Mucosa of gallbladder (tissue), 1 donor: Measurements from ENCODE around the gene C15orf61. TPM values are rescaled to one million over a fixed set of nuclear protein-coding genes. Genes with fewer than 3 reads are reported as not detected.

Experiments used
- DNase-seq: peaks from one replicate; pipeline ENCODE4 v3.0.0-alpha.2; 2020; ENCODE audit warnings: low spot score
- total RNA-seq: library from RNA; stranded (reverse); gene quantifications from one replicate; pipeline ENCODE4 v1.2.1, GENCODE V29; 2021
- donor health status: DM: no; HTN: no; CAD: no.

C15orf61 gene
- 4.1 TPM for total RNA-seq

DNA sequence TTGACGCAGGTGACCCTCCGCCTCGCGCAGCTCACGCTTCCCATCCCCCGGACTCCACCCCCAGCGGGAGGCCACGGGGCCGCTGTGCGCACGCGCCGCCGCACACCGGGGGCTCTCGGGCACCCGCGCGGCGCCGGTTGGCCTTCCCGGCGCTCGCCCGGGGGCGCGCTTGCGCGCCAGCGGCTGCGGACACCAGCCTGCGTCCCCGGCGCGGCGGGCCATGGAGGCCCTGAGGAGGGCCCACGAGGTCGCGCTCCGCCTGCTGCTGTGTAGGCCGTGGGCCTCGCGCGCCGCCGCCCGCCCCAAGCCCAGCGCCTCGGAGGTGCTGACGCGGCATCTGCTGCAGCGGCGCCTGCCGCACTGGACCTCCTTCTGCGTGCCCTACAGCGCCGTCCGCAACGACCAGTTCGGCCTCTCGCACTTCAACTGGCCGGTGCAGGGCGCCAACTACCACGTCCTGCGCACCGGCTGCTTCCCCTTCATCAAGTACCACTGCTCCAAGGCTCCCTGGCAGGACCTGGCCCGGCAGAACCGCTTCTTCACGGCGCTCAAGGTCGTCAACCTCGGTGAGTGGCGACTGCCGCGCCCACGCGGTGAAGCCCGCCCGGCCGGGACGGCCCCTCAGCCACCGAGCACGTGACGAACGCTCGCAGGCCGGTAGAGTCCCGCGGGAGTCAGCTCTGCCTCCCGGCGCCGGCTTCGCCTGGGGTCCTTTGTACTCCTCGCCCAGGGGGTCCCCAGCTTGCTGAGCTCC is at the start of gene C15orf61:
Gene C15orf61, plus strand, starts transcription at position 103 of the 754 bp plus-strand sequence. Its CDS starts 118 bp downstream, at position 221.
- peak; percentile 87 for DNase-seq

DNA sequence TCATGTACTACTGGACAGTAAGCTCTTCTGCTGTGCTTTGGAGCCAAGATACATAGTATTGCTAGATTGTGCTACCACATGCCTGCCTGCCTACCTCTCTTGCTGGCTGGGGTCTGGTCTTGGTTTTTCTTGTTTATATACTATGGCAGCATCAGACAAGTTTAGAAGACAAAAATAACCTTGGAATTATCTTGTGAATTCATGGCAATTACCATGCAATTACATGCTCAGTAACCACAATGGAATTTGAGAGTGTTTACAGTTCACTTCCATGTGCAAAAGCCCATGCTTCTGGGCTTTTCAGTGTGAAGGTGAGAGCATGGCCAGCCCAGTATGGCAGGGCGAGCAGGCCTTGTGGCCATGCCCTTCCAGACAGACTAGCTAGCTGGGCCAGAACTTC is 48.0 kb upstream of the C15orf61 start:
- no peak for DNase-seq

DNA sequence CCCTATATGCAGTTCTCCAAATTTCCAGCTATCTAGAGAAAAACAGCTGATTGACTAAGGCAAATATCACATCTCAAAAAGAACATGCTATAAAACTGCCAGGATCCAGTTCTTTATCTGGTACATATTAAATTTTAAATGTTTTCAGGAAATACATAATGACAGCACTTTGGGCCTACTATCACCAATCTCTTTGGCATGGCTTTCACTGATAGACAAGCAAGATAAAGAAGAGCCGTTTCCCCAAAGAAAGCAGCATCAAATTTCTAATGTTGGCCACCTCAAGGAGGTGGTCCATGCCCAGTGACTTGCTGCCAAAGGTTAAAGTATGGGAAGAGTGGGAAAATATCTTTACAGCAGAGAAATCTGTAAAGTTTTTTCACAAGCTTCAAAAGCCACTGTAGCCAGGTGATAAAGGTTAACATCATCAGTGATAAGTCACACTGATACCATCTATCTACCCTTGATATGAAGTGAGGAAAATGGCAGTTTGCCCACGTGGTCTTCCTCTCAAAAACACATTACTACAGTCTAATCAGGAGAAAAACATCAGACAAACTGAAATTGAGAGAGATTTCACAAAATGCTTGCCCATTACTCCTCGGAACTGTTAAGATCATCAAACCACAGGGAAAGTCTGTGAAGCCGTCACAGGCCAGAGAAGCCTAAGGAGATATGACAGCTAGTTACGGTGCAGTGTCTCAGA is 46.4 kb upstream of the C15orf61 start:
- no peak for DNase-seq

DNA sequence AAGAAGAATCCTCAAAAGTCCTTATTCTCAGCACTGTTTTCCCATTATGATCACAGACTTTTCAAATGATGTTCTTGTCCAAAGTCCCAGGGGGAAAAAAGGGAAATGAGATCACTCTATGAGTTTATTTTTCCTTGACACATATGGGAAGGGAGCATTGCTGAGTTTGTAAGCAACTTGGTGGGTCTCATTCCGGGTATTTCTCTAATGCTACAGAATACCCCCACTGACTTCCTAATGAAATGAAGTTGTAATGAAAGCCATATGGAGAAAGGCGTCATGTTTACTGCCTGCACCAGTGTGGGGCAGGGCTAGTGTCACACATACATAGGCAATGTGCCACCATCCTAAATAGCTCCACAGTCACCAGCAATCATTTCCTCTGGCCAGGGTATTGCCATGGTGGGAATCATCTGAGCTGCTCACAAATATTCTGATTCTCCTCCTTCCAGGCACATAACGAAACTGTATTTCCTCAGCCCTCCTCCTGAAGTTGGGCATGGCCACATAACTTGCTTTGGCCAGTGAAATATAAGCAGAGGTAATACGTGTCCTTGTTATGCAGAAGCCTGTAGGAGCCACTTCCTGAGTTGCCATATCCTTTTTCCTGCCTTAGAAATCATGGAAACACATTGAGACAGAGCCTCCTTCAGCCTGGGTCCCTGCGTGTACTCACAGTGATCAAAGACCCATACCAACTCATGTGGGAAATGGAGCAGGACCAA is 41.0 kb upstream of the C15orf61 start:
- no peak for DNase-seq

DNA sequence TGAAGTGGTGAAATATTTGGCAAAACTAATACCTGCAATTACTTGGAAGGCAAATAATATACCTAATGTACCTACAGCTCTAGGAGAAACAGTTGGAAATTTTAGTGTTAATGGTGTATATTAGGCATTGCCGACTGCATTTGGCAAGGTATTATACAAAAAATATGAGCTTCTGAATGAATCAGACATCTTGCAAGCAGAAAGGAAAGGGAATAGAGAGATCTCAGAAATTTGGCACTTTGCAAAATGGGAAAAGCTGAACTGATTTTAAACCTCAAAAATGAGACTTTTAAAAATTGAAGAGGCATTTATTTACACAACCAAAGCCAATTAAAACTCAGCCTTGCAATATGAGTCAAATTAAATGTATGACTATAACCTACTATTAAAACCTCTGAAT is 40.2 kb upstream of the C15orf61 start:
- no peak for DNase-seq

DNA sequence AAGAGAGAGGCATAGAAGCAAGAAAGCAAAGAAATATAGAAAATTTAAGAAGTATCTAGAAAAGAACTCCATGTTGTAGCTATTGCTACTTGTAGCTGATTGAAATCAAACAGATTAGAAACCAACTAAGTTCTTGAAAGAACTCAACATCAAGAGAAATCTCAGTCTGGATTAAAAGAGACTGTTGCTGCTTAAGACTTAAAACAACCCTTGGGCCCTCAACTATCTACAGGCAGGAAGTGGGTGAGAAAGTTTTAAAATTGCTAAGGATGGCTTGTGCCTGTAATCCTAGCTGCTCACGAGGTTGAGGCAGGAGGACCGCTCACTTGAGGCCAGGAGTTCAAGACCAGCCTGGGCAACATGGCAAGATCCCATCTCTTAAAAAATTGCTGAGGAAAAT is 39.3 kb upstream of the C15orf61 start:
- no peak for DNase-seq

DNA sequence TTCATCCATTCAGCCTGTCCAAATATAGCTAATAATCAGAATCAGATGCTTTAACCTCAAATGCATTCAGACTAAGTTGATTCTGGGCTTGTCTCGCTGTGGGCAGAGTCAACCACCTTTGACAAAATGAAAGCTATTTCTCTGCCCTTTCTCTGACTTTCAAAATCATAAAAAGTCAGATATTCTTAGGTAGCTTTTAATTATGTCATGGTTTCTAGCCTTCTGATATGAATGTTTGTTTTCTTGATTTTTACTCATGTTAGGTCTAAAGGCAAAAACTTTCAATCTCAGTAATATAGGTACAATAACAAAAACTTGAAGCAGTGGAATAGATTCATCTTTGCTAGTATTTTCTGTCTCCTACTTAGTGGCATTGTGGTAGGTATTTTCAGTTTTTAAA is 25.3 kb upstream of the C15orf61 start:
- no peak for DNase-seq

DNA sequence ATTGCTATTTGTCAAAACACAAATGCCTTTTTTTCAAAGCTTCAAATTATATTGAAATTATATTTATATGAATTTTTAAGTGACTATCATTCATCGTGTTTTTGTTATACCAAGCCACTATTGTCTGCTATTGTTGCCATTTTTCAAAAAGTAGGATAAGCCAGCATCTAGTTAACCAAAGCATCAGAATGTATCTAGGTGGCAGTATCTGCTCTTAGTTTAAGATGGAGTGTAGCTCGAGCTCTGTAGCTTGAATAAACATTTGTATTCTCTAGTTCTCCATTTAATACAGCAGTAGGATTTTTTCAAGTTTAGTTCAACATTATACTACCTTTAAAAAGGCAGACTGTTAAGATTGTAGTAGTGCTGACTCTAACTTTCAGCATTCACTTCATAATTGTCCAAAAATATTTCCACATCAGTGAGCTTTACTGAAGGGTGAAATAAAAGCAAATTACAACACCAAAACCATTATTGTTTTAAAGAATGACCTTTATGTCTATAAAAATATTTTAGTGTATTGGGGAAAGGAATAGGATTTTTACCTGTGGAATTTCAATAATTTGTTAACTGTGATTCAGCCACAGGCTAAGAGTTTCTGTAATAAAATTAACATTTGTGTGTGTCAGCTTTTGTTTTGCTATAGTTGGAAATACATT is 19.6 kb upstream of the C15orf61 start:
- DNase-seq = no peak

DNA sequence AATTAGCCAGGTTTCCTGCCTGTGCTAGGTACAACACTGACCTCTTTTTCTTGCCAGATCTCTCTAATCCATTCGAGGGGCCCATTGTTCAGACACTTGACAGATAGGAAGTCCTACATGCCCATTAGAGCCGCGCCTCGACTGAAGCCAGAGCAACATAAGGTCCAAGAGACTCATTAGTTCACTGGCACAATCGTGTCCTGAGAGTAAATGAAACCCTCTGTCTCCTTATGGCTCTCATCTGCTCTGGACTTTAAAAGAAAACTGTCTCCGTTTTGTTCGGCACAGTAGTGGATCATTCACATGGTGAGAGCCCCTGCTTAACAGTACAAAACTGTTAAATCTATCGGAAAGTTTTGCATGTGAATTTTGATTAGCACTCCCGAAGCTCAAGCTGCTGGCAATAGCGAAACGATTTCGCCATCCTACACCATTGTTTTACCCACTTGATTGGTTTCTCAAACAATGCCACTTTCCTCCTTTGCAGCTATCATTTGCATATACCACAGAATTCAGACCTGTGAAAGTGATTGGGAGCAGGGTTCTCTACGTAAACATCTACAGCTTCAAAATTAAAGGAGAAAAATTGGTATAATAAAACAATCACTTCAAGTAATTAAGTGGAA is 19.0 kb upstream of the C15orf61 start:
- DNase-seq = no peak

DNA sequence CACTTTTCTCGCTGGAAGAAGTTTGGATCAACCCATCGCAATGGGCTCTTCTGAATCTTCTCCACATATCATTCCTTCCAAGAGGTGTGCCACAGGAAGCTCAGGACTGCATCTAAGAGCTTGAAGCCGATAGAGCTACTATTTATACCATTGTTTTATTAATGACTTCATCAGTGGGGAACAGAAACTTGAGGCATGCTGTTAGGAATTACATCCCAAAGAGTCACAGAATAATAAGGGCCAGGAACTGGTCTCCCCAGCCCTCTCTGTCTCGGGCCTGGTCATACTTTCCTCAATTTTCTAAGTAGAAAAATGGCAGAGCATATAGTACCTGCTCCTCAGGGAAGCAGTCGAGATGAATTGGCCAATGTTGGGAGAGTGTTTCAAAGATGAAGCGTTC is 16.9 kb upstream of the C15orf61 start:
- no peak for DNase-seq

DNA sequence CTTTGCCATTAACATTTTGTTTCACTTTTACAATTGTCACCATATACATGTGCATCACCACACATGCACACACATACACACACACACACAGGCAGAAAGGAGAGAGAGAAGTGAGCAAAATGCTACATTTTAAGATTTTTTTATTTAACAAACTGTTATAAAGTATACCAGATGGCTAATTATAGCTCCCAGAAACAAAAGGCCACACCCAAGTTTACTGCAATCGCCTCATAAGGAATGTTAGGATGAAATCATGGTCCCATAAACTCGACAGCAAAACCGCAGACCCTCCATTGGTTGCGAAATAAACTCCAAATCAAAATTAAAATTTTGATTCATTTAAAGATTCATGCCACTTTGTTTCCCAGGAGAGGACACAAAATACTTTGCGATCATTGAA is 16.1 kb upstream of the C15orf61 start:
- DNase-seq = no peak

DNA sequence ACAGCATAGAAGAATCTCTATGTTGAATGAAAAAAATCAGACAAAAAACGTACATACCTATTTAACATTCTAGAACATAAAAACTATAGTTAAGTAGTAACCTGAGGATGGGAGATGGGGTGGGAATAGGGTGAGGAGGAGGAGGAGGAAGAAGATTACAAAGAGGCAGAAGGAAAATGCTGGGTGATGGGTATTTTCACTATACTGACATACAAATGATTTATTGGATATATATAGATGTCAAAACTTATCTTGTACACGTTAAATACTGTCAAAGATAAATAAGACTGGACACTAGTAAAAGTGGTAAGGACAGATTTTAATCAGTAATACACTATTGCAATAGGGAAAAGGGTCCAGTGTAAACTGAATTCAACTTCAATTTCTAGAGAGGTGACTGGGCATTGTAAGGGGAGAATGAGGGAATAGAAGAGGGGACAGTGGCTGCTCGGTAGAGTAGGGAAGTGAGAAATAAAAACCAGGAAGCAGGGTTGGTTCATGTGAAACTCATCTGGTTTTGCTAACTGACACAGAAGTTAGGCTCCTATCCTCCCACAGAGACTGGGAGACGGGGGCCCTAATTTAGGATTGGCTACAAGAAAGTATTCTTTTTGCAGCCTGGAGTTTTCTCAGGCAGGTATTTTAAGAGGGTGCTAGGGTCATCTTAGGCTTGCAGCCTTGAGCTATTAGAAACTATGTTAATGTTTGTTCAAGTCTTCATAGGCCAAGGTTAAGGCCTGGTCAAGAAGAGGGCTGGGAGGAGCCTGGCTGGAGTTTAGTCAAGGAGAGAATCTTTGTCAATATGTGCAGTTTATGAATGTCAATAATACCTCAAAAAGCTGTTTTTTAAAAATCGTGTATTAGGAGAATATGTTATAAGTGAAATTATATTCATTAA is 15.0 kb upstream of the C15orf61 start:
- no peak for DNase-seq

DNA sequence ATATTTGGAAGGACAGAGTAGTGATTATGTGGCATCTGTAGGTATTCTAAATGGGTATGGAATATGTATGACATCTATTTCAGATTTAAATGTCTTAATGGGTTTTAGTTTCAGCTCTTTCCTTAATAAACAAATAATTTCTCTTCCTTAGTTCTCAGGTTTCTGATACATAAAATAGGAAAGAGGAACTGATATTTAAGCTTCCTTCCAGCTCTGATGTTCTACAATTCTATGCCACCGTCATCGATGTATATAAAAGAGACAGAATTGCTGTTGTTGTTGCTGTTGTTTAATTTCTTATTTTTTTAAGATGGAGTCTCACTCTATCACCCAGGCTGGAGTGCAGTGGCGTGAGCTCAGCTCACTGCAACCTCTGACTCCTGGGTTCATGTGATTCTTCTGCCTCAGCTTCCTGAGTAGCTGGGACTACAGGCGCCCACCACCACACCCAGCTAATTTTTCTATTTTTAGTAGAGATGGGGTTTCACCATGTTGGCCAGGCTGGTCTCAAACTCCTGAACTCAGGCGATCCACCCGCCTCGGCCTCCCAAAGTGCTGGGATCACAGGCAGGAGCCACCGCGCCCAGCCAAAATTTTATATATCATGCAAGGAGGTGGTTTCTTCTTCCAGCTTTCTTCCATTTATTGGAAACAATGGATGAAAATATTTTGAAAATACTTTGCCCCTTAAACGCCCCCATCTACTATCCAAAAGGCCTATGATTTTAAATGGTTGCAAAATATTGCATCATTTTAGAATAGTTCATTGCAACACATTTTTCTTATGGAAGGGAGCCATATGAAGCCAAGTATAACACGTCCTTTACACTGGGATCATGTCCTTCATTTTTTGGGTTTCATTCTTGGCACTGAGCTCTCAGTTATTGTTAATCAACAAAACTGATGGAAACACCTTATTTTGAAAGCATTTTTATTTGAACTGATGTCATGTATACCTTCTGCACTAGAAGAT is 13.9 kb upstream of the C15orf61 start:
- no peak for DNase-seq

DNA sequence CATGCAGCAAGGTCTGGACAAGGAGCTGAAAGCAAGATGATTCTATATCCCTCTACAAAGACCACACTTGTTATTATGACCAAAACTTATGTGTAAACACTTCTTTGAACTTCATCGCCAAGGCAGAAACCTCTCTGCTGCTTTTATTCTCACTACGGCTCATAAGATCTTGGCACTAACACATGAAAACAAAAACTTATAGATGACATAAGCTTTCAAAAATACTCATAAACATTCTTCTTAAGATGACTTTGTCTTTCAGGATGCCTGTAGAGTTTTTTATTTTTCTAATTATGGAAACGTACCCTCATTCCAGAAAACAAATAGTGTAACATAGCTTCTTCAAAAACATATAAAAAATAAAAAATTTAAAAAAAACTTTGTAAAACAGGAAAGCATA is 12.5 kb upstream of the C15orf61 start:
- no peak for DNase-seq

DNA sequence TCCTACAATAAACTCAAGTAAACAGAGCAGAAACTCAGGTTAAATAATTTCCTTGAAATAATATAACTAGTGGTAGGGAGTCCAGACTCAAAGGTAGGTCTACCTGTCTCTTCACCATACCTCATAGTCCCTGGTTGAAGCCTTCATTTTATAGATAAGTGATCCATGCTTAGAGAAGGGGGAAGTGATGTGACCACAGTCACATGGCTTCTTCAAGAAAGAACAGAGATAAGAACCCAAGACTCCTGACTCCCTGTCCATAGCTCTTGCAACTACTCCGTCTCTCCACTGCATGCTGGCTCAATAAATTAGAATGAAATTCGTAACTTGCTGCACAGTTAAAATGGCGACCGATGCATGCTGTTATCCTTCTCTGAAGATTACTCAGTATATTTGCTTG is 11.0 kb upstream of the C15orf61 start:
- DNase-seq = no peak

DNA sequence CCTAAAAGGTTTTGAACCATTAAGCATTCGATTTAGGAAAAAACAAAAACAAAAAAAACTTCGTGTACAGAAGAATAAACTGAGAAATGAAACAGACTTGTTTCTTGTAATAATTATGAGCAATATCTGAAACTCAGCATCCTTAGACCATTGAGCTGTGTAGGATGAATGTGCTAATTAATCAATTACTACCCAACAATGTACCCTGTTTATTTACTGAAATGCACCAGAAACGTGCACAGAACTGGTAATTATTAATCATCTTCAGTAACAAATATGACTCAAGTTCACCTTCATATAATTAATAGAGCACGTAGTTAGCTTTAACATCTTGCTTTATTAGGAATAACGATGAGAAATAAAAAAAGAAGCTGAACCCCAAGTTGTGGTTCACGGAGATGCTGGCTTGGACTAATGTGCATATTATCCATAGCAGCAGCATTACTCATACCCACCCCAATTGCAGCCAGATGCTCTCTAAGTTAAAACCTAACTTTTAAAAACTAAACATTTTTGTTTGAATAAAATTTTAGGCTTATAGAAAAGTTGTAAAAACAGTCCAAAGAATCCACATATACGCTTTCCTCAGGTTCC is 10.2 kb upstream of the C15orf61 start:
- no peak for DNase-seq

DNA sequence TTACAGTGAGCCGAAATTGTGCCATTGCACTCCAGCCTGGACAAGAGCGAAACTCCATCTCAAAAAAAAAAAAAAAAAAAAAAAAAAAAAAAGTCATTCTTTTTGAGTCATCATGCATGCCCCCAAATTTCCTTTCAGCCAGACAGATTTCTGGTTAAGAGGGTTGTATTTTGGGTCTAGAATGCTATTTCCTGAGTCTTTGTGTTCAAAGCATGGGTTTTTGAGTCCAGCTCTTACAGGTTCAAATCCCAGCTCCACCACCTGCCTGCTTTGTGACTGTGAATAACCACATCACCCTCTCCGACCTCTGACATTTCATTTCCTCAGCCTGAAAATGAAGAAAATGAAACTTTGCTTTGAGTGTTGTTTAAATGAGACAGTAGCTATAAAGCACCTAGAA is 9.3 kb upstream of the C15orf61 start:
- DNase-seq = no peak

DNA sequence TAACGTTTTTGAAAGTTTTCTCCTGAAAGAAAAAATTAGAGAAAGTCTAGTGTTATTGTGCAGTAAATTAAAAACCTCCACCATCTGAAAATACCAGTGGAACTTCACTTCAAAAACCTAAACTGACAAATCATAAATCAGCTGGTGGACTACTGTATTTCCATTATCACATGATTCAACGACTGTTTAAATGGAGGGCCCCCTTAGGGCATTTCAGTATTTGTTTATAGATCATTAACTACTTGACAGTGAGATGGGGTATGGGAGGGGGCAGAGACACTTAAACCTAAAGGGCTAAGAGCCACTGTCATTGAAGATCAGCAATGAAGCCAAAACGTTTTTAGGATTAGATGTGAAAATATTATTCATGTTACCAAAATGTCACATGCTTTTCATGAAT is 8.8 kb upstream of the C15orf61 start:
- no peak for DNase-seq
